Measurements from ENCODE around the gene AVPR1A.

DNA sequence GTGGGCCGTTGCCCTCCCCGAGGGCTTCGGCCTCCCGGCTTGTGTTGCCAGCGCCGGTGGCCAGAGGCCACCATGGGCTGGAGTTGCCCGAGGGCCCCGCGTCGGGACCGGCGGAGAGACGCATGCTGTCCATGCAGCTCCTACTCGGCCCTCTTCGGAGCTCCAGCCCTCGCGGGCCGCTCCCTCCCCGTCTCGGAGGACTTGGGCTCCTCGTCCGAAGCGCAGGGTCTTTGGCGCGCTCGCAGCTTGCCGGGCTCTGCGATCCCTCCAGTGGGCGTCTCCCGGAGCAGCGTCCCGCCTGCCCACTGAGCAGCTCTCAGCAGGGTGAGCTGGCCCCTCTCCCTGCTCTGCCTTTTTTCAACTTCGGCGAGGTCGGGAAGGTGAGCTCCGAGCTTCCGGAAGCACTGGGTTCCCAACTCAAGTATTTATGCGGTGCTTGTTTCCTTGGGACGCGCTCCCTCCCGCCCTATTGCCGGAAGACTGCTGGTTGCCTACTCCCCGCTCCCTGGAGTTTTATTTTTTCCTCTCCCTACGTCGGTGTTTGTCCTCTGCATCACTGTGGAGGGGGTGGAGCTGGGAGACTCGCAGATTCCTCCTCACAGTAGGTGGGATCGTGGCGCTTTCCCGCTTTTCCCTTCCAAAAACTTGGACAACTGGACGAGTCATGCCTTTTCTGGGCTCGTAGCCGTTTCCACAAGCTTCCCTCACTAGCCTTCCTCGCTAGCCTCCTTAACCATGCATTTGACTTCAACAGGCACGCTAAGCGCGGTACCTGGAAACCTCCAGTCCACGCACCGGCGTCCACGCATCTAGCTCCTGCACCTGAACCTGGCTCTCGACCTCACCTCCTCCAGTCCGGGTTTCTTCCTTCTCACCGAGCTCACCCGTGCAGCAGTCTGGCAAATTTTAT, at the start of gene AVPR1A:
- TF ChIP-seq, protein P1, sequence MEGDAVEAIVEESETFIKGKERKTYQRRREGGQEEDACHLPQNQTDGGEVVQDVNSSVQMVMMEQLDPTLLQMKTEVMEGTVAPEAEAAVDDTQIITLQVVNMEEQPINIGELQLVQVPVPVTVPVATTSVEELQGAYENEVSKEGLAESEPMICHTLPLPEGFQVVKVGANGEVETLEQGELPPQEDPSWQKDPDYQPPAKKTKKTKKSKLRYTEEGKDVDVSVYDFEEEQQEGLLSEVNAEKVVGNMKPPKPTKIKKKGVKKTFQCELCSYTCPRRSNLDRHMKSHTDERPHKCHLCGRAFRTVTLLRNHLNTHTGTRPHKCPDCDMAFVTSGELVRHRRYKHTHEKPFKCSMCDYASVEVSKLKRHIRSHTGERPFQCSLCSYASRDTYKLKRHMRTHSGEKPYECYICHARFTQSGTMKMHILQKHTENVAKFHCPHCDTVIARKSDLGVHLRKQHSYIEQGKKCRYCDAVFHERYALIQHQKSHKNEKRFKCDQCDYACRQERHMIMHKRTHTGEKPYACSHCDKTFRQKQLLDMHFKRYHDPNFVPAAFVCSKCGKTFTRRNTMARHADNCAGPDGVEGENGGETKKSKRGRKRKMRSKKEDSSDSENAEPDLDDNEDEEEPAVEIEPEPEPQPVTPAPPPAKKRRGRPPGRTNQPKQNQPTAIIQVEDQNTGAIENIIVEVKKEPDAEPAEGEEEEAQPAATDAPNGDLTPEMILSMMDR (conservative IDR thresholded peaks at IDR 0.05; ENCODE audit: low read length): no peak
- TF ChIP-seq EZH2phosphoT487 (IDR thresholded peaks at IDR 0.05; ENCODE audit: borderline replicate concordance, low read depth, low read length): no peak

Measured in OCI-LY7 (cell line).